Heart left ventricle (tissue), 13 donors: ENCODE measurements around the gene PCDHGA1.
"Not testable (repeated sequence)": the region's sequence is repeated elsewhere in the genome, so short reads cannot be mapped to it uniquely, and the experiment has no call there.

ENCODE experiments used
- POLR2A ChIP-seq, 2 donors: fragments of 450-650 bp; IDR thresholded peaks; one replicate each; pipeline ENCODE4 v1.6.1; 2017; ENCODE audit warnings: antibody characterized with exemption in 2 of 2, mild to moderate bottlenecking in 2 of 2, moderate library complexity in 2 of 2
- TF ChIP-seq, protein P1 (sequence below), 12 donors: fragments of 200-600 bp; sonication (generic) in 4 of 12; IDR thresholded peaks; one replicate each; pipeline versions ENCODE4 v1.5.0 to v1.8.0; 2018 to 2022; ENCODE audit warnings: antibody characterized with exemption in 12 of 12, mild to moderate bottlenecking in 5 of 12
- donor health status: ischemic (EF 13 %, LVEDD 7.1; RV severe dilation, severe dysfunction).
- donor health status: DM: no; HTN: yes; CAD: no.
- donor health status: DM: no; HTN: no; CAD: no.
- donor health status: ischemic (EF 25% LVEDD 6.9; RV normal size, moderate dysfunction).
- donor health status: ischemic (EF 25% LVEDD 5.7; RV mildly dilated, moderate dysfunction).
- donor health status: ischemic (EF 35%, LVEDD 5.7; RV mildly dilated, moderate dysfunction).
- donor health status: nonischemic (EF 11% LVEDD 7.7; RV severe dilation, severe dysfunction).
- donor health status: DM: yes; HTN: yes; CAD: no.
- donor health status: PGD.
- donor health status: ischemic (EF 29% LVEDD 5.4; RV normal size, mild dysfunction).
- donor health status: nonischemic (EF 23%, LVEDD 6.1; RV moderate dilation, normal function).

DNA sequence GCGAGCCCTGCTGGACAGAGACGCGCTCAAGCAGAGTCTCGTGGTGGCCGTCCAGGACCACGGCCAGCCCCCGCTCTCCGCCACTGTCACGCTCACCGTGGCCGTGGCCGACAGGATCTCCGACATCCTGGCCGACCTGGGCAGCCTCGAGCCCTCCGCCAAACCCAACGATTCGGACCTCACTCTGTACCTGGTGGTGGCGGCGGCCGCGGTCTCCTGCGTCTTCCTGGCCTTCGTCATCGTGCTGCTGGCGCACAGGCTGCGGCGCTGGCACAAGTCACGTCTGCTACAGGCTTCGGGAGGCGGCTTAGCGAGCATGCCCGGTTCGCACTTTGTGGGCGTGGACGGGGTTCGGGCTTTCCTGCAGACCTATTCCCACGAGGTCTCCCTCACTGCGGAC, 2.3 kb downstream of the PCDHGA1 start:
- TF ChIP-seq, protein P1, sequence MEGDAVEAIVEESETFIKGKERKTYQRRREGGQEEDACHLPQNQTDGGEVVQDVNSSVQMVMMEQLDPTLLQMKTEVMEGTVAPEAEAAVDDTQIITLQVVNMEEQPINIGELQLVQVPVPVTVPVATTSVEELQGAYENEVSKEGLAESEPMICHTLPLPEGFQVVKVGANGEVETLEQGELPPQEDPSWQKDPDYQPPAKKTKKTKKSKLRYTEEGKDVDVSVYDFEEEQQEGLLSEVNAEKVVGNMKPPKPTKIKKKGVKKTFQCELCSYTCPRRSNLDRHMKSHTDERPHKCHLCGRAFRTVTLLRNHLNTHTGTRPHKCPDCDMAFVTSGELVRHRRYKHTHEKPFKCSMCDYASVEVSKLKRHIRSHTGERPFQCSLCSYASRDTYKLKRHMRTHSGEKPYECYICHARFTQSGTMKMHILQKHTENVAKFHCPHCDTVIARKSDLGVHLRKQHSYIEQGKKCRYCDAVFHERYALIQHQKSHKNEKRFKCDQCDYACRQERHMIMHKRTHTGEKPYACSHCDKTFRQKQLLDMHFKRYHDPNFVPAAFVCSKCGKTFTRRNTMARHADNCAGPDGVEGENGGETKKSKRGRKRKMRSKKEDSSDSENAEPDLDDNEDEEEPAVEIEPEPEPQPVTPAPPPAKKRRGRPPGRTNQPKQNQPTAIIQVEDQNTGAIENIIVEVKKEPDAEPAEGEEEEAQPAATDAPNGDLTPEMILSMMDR (IDR thresholded peaks at IDR 0.05): not testable (repeated sequence)
- not testable (repeated sequence) for TF ChIP-seq POLR2A (IDR thresholded peaks at IDR 0.05)
